Thyroid gland (tissue), 4 donors: ENCODE data around the gene LRP1-AS. TPM values are rescaled to one million over a fixed set of nuclear protein-coding genes. Genes with fewer than 3 reads are reported as not detected.

ENCODE experiments used
- DNase-seq, 2 donors: peaks; one replicate each; pipeline ENCODE4 v3.0.0-alpha.2; 2019
- H3K27ac ChIP-seq, 3 donors: fragments of 200-600 bp; sonication (generic); 1 replicate in 2 of 3; 2 replicates in 1 of 3; pipeline ENCODE4 v1.5.1; 2016 to 2019; ENCODE audit warnings: mild to moderate bottlenecking in 1 of 3, moderate library complexity in 1 of 3
- H3K27me3 ChIP-seq: fragments of 200-600 bp; sonication (generic); one replicate; pipeline ENCODE4 v1.5.1; 2019
- H3K36me3 ChIP-seq, 2 donors: fragments of 200-600 bp; sonication (generic); one replicate each; pipeline ENCODE4 v1.5.1; 2016 to 2019
- H3K4me1 ChIP-seq, 2 donors: fragments of 200-600 bp; sonication (generic); one replicate each; pipeline ENCODE4 v1.5.1; 2017 to 2019
- H3K4me3 ChIP-seq, 3 donors: fragments of 200-600 bp; sonication (generic); replicated peaks in 1 of 3; 1 replicate in 2 of 3; 2 replicates in 1 of 3; pipeline ENCODE4 v1.5.1; 2016; ENCODE audit warnings: mild to moderate bottlenecking in 1 of 3
- H3K9me3 ChIP-seq: fragments of 200-600 bp; sonication (generic); one replicate; pipeline ENCODE4 v1.5.1; 2017
- POLR2A ChIP-seq, 2 donors: fragments of 450-650 bp; IDR thresholded peaks; one replicate each; pipeline ENCODE4 v1.6.1; 2017; ENCODE audit warnings: antibody characterized with exemption in 2 of 2, mild to moderate bottlenecking in 2 of 2, moderate library complexity in 1 of 2
- WGBS, 2 donors: methylation state at CpG; one replicate each; pipeline ENCODE4 v1.1.5; 2017; 5-methylcytosine and 5-hydroxymethylcytosine counted together
- intact Hi-C: fragments of 100-400 bp; cut with DNase I; formaldehyde crosslinking; loops from one replicate; pipeline ENCODE4 v1.15.1; 2023
- total RNA-seq, 4 donors: library from RNA; depleted of rRNA; stranded (reverse); fragments of >200 nt; gene quantifications; one replicate each; pipeline ENCODE4 v1.2.3, GENCODE V29; 2016
- TF ChIP-seq, protein P1 (sequence below), 6 experiments: fragments of 200-600 bp in 3 of 6; fragments of 450-650 bp in 3 of 6; sonication (generic) in 3 of 6; IDR thresholded peaks; one replicate each; pipeline ENCODE4 v1.5.1; 2016 to 2019; ENCODE audit warnings: antibody characterized with exemption in 6 of 6, mild to moderate bottlenecking in 2 of 6, inconsistent platforms in 1 of 6, moderate library complexity in 1 of 6

LRP1-AS gene
- total RNA-seq, 4 donors from 2014 or later = not detected

- DNase-seq = no peak
- intact Hi-C loops = no loop called here
- no peaks in the 10 kb centered on the region for H3K27me3 ChIP-seq
- peaks cover 14 to 21% of the 10 kb centered on the region in 2 donors for H3K4me1 ChIP-seq
- H3K36me3 ChIP-seq = no peaks in the 10 kb centered on the region
- H3K4me3 ChIP-seq = no peak overlapping the region
- TF ChIP-seq POLR2A (IDR thresholded peaks at IDR 0.05) = no peak
- TF ChIP-seq, protein P1, sequence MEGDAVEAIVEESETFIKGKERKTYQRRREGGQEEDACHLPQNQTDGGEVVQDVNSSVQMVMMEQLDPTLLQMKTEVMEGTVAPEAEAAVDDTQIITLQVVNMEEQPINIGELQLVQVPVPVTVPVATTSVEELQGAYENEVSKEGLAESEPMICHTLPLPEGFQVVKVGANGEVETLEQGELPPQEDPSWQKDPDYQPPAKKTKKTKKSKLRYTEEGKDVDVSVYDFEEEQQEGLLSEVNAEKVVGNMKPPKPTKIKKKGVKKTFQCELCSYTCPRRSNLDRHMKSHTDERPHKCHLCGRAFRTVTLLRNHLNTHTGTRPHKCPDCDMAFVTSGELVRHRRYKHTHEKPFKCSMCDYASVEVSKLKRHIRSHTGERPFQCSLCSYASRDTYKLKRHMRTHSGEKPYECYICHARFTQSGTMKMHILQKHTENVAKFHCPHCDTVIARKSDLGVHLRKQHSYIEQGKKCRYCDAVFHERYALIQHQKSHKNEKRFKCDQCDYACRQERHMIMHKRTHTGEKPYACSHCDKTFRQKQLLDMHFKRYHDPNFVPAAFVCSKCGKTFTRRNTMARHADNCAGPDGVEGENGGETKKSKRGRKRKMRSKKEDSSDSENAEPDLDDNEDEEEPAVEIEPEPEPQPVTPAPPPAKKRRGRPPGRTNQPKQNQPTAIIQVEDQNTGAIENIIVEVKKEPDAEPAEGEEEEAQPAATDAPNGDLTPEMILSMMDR (IDR thresholded peaks at IDR 0.05) = no peak
- H3K27ac ChIP-seq = peak overlapping the region in 2 of 3 donors; percentile 42 to 88
- no peaks in the 10 kb centered on the region for H3K9me3 ChIP-seq
- 72 to 80% methylated on average over 2 of the region's 2 CpGs for WGBS, 2 donors
These were observed 16.5 kb downstream of the LRP1-AS start for GRCh38 chr12:57130941-57131340.

DNA sequence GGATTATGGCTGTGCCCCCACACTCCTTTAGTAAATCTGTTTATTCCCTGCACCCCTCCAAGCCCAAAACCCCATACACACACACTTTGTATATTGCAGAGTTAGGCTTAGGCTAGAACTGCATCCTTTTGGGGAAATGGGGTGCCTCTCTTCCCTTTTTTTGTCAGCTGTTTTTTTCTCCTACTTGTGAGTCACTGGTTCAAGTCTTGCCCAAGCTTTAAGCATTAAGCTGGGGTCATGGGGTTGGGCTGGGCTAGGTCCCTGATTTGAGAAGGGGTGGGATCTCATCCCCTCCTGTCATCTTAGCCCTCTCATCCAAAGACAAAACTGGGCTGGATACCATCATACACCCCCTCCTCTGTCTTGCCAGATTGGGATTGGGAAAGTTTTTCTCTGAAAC is 17.5 kb downstream of the LRP1-AS start:
- Histone ChIP-seq H3K4me3 (peak overlapping the region in 1 of 3 donors; percentile 45), H3K36me3 (no peaks in the 10 kb centered on the region), H3K4me1 (peaks cover 14 to 21% of the 10 kb centered on the region in 2 donors), H3K9me3 (no peaks in the 10 kb centered on the region), H3K27me3 (no peaks in the 10 kb centered on the region), H3K27ac (peak overlapping the region in 2 of 3 donors; percentile 88 to 98)
- no peak for DNase-seq
- TF ChIP-seq POLR2A (IDR thresholded peaks at IDR 0.05) = no peak
- TF ChIP-seq, protein P1 (IDR thresholded peaks at IDR 0.05) = no peak
- intact Hi-C loops = no loop called here

- no peaks in the 10 kb centered on the region for H3K27me3 ChIP-seq
- no peak for DNase-seq
- peaks cover 14 to 21% of the 10 kb centered on the region in 2 donors for H3K4me1 ChIP-seq
- H3K9me3 ChIP-seq = no peaks in the 10 kb centered on the region
- intact Hi-C loops = no loop called here
- 19 to 41% methylated on average over 7 to 12 of the region's 12 CpGs for WGBS, 2 donors
- H3K36me3 ChIP-seq = no peaks in the 10 kb centered on the region
- TF ChIP-seq, protein P1 (IDR thresholded peaks at IDR 0.05) = no peak
- no peak for TF ChIP-seq POLR2A (IDR thresholded peaks at IDR 0.05)
- peak overlapping the region in 2 of 3 donors; percentile 45 to 98 for H3K4me3 ChIP-seq
- peak overlapping the region; percentile 4 to 98 (median 88) for H3K27ac ChIP-seq
These were observed 18.0 kb downstream of the LRP1-AS start for GRCh38 chr12:57129321-57129842.

GRCh38 chr12:57128519-57129247 is 18.7 kb downstream of the LRP1-AS start:
- H3K4me1 ChIP-seq = peaks cover 14 to 21% of the 10 kb centered on the region in 2 donors
- peak overlapping the region in 2 of 3 donors; percentile 45 to 98 for H3K4me3 ChIP-seq
- no peak for TF ChIP-seq POLR2A (IDR thresholded peaks at IDR 0.05)
- TF ChIP-seq, protein P1 (IDR thresholded peaks at IDR 0.05) = no peak
- intact Hi-C loops = no loop called here
- no peaks in the 10 kb centered on the region for H3K27me3 ChIP-seq
- no peaks in the 10 kb centered on the region for H3K9me3 ChIP-seq
- 3 to 7% methylated on average over 15 to 25 of the region's 35 CpGs for WGBS, 2 donors
- H3K36me3 ChIP-seq = no peaks in the 10 kb centered on the region
- DNase-seq = no peak
- H3K27ac ChIP-seq = peak overlapping the region; percentile 4 to 98 (median 88)
